NCI-H1417 (cell line): ENCODE results near the gene NT5M.
"Not testable (repeated sequence)": the region's sequence is repeated elsewhere in the genome, so short reads cannot be mapped to it uniquely, and the experiment has no call there.

Experiments
- DNase-seq, 3 experiments: peaks; one replicate each; lab custom pipeline; 2025; lab: John Stamatoyannopoulos, UW

The NT5M gene

DNA sequence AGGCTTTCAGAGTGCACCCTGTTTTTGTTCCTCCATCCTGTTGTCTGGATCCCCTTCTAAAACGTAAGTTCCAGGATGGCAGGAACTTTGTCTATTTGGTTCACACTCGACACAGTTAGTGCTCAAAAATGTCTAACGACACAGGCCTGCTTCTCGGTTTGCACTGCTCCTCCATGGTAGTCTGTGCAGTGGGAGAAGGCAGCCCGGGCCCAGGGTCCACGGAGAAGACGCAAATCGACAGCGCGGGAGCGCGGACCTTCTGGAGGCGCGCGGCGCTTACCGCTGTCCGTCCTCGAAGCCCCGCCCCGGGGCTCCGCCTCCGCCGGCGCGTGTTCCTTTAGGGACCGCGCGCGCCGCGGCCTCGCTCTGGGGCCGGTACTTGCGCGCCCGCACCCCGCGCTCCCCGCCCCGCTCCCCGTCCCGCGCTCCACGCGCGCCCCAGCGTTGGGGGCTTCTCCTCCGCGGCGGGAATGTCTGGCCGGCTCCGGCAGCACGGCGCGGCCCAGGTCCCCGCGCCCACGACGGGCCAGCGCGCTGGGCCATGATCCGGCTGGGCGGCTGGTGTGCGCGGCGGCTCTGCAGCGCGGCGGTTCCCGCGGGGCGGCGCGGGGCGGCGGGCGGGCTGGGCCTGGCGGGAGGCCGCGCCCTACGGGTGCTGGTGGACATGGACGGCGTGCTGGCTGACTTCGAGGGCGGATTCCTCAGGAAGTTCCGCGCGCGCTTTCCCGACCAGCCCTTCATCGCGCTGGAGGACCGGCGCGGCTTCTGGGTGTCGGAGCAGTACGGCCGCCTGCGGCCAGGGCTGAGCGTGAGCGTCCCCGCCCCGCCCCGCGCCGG lies at the start of gene NT5M:
Gene NT5M, plus strand, starts transcription at position 364 of the 837 bp plus-strand sequence. Its CDS starts 178 bp downstream, at position 542.
- peak; percentile 70 to 82 (median 81) for DNase-seq

DNA sequence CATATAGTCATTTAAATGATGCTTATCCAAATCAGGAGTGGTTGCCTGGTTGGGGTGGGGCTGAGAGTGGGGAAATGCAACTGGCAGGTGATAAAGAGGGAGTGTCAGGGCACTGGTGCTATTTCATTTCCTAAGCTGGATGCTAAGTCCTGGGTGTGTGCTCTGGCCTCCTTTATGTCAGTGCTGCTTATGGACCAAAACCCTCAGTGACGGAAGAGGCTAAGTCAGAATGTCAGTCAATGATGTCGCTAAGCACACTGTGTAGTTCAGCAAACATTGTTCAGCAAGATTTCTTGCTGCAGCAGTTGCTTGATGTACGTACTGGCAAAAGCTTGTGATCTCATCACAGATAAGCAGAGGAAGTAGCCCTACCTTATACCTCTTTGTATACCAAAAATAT lies 49.8 kb upstream of the NT5M start:
- DNase-seq = no peak

DNA sequence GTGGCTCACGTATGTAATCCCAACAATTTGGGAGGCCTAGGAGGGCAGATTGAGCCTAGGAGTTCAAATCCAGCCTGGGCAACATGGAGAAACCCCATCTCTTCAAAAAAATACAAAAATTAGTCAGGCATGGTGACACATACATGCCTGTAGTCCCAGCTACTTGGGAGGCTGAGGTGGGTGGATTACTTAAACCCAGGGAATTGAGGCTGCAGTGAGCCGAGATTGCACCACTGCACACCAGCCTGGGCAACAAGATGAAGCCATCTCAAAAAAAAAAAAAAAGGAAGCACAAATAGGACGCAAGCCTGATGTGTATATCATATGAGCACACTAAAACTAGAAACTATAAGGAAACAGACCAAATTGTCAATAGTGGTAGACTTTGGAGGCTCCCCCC lies 49.1 kb upstream of the NT5M start:
- no peak for DNase-seq

DNA sequence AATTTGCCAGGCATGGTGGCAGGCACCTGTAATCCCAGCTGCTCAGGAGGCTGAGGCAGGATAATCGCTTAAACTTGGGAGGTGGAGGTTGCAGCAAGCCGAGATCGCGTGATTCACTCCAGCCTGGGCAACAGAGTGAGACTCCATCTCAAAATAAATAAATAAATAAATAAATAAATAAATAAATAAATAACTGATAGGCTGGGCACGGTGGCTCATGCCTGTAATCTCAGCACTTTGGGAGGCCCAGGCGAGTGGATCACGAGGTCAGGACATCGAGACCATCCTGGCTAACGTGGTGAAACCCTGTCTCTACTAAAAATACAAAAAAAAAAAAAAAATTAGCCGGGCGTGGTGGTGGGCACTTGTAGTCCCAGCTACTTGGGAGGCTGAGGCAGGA lies 47.5 kb upstream of the NT5M start:
- DNase-seq = not testable (repeated sequence)

DNA sequence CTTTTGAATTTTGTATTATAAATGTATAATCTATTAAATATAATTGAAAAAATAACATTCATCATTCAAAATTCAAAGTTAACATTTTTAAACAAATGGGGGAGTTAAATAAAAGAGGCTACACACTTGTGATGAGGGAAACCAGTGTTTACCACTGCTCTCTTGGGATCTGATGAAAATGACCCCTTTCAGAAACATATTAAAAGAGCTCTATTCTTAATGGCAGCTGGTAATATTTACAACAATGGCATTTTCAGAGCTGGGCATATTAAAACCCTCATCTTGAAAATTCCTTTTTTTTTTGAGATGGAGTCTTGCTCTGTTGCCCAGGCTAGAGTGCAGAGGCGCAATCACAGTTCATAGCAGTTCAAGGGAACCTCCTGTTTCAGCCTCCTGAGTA lies 46.9 kb upstream of the NT5M start:
- no peak for DNase-seq

DNA sequence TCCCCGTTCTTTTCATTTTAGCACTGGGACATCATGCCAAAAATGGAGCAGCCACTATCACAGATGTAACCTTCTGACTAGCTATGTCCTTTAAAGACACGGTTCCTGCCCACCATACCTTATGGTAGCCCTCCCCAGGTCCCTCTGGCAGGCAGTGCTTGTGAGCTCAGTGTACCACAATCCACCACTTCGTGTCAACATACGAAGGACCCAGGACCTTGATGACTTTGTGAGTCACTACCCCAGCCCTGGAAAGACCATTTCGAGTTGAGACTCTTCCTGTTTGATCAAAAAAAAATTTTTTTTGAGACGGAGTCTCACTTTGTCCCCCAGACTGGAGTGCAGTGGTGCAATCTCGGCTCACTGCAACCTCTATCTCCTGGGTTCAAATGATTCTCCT lies 45.2 kb upstream of the NT5M start:
- no peak for DNase-seq

DNA sequence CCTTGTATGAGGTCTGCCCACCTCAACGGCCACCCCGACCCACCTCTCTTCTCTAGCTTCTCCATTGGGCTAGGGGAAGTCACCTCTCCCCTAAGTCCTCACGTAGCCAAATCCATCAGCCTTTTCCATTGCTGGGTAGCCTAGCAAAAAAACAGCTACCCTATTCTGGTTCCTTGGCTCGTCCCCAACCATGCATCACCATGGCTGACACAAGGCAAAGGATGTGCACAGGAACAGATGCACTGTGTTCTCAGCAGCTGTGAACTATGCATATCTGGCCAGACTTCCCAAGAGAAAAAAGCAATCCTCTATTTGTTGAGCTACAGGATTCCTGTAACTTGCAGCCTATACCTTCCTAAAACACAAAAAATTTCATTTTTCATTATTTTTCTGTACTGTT lies 44.2 kb upstream of the NT5M start:
- DNase-seq = no peak

DNA sequence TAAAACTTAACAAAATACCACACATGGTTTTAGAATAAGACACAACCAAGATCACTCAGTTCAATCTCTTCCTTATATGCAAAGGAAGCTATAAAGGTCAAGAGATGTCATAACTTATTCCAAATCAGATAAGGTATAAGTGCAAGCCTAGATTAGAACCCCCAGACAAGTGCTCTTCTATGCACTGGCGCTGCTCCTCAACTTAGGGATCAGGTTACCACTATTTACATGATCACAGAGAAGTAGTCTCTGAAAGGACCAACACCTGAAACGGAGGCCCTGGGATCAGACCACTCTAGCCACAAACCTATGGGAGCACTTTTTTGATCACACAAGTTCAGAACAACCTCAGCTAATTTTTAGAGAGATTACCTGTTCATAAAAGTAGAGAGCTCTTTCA lies 38.7 kb upstream of the NT5M start:
- peak in 1 of 3 experiments; percentile 27 for DNase-seq

DNA sequence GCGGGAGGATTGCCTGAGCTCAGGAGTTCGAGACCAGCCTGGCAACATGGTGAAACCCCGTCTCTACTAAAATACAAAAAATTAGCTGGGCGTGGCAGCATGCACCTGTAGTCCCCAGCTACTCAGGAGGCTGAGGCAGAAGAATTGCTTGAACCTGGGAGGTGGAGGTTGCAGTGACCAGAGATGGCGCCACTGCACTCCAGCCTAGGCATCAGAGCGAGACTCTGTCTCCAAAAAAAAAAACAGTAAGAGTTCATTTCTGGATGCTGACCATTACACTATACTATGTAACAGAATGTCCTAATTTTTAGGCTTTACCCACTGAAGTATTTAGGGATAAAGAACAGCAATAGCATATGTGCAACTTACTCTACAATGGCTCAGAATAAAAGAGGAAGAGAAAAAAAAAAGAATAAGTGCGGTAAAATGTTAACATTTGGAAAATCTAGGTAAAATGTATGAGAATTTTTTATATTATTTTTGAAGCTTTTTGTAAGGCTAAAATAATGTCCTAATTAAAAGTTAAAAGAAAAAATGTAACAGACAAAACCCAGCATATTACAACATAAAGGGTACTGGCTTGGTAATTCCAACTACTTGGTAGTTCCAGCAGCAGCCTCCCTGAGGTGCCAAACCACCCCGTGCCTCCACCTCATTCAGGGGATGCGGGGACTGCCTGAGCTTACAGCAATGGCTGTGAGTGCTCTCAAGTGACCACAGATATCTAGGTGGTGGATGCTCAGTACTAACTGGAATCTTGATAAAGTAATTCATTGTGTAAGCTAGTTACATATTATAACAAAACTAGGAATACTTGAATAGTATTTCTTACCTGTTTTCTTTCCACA lies 33.0 kb upstream of the NT5M start:
- no peak for DNase-seq

DNA sequence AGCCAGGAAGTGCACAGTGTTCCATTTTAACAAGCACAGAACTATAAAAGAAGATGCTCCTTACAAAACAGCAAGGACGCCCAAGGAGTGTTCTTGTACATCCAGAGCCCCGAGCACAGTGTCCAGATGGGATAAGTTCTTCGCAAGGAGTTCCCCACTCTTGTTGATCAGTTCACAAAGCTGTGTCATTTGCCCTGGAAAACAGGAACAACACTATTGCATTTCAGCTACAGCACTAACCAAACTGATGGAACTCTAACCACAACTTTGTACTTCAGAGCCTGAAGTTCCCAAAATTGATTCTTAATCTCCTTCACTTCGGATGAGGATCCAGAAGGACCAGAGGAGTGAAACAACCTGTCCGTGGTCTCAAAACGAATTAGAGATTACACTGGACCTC lies 27.2 kb upstream of the NT5M start:
- DNase-seq = no peak

DNA sequence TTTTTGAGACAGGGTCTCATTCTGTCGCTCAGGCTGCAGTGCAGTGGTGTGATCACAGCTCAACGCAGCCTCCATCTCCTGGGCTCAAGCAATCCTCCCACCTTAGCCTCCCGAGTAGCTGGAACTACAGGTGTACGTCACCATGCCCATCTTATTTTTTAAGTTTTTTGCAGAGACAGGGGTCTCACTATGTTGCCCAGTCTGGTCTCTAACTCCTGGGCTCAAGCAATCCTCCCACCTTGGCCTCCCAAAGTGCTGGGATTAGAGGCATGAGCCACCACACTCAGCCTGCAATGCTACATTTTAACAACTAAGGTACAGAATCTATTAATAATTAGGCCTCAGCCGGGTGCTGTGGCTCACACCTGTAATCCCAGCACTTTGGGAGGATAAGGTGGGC lies 25.7 kb upstream of the NT5M start:
- not testable (repeated sequence) for DNase-seq

DNA sequence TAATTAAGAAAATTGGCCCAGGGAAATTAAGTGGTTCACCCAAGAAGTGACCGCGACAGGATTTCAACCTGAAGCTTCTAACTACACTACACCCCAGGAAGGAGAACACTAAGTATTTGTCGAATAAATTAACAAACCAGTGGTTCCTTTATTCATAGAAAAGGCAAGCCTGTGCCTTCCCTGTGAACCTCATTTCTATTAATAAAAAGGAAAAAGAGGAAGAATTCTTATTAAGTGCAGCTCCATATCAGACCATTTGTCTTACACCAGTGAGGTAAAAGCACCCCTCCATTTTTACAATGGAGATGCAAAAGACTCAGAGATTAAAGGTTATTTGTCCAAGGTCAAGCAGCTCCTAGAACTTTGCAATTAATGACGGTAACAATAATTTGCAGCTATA lies 23.9 kb upstream of the NT5M start:
- DNase-seq = no peak

DNA sequence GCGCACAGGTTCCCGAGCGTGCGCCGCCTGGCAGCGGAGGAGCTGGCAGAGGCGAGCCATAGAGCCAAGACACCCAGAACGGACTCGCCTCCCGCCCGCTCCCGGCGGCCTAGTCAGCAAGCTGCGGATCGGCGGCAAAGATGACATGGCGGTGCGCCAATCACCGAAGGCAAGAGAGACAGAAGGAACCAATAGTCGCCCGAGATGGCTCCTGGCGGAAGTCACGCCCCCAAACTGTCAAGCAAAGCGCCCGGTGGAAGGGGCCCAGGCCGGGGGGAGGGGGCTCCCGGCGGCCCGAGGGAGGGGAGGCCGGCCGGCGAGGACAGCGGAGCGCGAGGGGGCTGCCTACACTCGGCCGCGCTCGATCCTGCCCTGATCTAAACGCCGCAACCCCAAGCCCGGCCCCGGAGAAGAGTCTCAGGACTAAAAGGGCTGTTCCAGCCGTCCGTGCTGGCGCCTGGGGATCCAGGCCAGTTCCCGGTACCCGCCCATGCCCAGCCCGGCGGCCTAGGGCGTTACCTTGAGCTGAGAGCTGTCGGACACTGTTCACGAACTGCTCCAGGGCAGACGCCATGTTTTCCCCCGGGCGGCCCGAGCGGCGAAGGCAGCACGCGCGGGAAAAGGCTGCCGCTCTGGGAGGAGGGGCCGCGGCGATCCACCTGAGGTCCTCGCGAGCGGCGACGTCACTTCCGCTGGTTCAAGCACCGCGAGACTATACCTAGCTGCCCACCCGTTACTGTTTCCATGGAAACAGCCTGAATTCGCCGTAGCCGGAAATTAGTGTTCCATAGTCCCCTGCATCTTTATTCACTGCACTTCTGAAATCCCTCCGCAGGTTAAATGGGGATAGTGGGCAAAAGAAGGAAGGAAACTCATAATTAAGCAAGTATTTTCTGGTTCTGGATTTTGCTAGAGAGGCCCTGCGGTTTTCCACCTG lies 22.3 kb upstream of the NT5M start, which contains the start of gene COPS3:
Gene COPS3, minus strand, starts transcription at position 634 of the 937 bp plus-strand sequence. Its CDS starts 60 bp downstream, at position 574.
- DNase-seq = peak; percentile 89 to 96 (median 92)

DNA sequence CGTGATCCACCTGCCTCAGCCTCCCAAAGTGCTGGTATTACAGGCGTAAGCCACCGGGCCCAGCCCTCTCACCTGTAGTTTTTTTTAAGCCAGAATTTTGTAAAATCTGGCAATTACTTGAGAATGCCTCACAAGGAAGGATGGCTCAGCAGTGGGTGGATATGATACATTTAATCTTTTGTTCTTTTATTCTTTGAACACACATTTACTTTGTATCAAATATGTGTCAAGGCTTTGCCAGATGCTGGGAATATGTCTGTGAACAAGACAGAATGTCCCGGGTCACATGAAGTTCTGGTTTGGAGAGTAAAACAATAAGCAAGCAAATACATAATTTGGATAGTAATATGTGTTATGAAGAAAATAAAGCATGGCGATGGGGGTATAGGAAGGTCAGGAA lies 17.2 kb upstream of the NT5M start:
- no peak for DNase-seq

DNA sequence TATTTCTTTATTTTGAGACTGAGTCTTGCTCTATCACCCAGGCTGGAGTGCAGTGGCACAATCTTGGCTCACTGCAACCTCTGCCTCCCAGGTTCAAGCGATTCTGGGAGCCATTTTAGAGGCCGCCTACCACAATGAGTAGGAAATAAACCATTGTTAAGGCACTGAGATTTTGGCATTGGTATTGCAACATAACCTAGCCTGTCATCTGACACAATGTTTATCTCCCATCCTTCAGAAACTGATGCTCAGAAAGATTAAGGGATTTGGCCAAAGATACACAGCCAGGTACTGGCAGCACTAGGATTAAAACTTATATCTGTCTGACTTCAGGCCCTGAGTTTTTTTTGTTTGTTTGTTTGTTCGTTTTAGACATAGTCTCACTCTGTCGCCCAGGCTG lies 14.1 kb upstream of the NT5M start:
- DNase-seq = no peak

DNA sequence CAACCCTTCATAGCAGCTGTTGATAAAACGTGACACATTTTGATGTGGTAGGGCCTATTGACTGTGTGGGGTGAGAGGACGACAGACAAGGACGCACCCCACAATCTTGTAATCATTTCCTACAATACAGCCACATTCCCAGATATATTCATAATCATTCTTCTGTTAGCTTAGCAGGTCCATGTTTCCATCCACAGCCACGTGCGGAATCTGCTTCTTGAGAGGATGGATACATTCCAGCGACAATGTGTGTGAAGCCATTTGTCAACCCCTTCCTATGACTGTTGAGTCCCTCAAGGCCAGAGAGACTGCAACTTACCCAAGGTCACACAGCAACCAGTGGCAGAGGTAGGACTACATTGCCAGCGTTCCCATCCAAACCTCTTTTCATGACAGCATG lies 13.5 kb upstream of the NT5M start:
- no peak for DNase-seq

DNA sequence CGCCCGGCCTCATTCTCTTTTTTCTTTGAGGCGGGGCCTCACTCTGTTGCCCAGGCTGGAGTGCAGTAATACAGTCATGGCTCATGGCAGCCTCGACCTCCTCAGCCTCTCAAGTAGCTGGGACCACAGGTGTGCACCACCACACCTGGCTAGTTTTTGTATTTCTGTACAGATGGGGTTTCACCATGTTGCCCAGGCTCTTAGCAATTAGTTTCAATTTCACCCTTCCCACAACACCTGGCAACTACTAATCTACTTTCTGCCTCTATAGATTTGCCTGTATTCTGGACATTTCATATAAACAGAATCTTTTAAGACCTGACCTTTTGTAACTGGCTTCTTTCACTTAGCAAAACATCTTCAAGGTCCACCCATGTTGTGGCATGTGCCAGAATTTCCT lies 8.0 kb upstream of the NT5M start:
- DNase-seq = no peak

DNA sequence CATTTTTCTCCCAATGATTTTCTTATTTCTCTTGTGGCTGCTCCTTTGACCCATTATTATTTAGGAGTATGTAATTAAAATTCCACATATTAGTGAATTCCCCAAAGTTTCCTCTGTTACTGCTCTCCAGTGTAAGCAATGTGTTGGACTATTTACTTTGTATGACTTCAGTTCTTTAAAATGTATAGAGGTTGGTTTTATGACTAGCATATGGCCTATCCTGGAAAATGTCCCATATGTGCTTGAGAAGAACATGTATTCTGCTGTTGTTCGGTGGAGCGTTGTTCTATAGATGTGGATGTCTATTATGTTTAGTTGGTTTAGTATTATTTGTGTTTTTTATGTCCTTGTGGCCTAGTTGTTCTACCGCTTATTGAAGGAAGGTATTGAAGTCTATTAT lies 6.0 kb upstream of the NT5M start:
- no peak for DNase-seq

DNA sequence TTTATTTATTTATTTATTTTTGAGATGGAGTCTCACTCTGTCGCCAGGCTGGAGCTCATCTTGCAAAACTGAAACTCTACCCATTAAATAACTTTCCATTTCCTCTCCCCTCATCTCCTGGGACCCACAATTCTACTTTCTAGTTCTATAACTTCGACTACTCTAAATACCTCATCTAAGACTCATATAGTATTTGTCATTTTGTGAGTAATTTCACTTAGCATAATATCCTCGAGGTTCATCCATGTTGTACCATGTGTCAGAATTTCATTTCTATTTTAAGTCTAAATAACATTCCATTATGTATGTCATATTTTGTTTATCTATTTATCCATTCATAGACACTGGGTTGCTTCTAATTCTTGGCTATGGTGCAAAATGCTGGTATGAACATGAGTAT lies 5.1 kb upstream of the NT5M start:
- no peak for DNase-seq

DNA sequence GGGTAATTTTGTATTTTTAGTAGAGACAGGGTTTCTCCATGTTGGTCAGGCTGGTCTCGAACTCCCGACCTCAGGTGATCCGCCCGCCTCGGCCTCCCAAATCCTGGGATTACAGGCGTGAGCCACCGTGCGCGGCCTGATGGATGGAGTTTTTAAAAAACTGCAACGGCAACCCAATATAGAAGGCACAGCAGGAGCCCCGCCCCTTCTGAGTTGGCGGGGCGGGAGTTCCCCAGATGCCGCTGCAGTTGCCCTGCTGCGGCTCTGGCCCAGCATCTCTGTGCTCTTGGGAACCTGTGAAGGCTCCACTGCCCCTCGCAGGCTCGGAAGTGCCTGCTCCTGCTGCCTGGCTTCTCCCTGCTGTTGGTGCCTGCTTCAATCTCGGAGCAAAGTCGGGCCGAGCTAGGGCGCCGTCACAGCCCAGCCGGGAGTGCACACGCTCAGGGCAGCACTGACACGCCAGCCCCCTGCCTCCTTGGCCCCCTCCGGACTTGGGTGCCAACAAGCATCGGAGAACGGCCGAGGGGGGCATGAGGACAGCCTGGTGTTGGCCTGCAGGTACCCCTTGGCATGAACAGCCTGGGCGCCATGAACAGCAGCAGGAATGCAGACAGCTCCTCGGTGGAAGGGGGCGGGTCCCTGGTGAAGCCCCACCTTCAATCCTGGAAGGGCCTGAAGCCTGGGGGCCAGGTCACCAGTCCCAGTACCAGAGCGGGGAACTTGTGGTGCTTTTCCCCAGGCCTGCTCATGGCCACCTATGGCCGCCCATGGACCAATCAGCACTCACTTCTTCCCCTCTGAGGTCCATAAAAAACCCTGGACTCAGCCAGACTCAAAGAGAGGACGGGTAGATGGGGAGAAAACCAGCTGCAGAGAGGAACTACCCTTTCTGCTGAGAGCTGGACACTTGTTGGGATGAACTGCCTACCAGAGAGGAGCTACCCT lies 2.3 kb upstream of the NT5M start:
- no peak for DNase-seq

DNA sequence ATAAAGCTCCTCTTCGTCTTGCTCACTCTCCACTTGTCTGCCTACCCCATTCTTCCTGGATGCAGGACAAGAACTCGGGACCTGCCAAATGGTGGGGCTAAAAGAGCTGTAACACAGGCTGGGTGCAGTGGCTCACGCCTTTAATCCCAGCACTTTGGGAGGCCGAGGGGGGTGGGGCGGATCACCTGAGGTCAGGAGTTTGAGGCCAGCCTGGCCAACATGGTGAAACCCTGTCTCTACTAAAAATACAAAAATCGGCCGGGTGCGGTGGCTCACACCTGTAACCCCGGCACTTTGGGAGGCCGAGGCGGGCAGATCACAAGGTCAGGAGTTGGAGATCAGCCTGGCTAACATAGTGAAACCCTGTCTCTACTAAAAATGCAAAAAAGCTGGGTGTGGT lies 1.5 kb upstream of the NT5M start:
- DNase-seq = not testable (repeated sequence)
